ENCODE measurements around the gene STRBP.

The STRBP gene

DNA sequence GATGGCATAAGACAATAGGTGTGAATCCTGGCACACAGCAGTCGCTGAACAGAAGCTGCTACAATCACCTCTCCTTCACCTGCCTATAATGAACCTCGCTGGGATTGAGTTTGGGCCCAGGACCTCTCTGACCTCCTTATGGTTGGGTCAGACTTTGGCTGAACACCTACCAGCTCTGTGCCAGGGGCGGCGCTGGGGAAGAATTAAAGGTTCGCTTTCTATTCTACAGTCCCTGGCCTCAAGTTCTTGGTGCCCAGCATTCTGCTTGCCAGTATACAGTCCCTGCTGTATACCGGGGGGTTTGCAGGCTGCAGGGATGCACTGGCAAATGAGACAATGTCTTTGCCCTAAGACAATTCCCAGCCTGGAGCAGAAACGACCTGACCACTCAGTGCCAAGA, 895 bp upstream of the STRBP start:
- Histone ChIP-seq H3K27me3 (ENCODE audit: control insufficient read depth, insufficient read depth, low read length) (no peaks in the 10 kb centered on the region), H3K4me2 (ENCODE audit: low read length) (peak overlapping the region; percentile 96), H3K36me3 (ENCODE audit: control insufficient read depth, insufficient read depth, low read length) (no peaks in the 10 kb centered on the region), H3K9ac (no peak overlapping the region), H3K9me3 (ENCODE audit: control insufficient read depth, low read length) (no peaks in the 10 kb centered on the region), H2AFZ (peak overlapping the region; percentile 88), H3K79me2 (no peaks in the 10 kb centered on the region), H3K4me1 (peaks cover 2% of the 10 kb centered on the region), H3K4me3 (ENCODE audit: low read depth, low read length) (peak overlapping the region; percentile 53), H3K27ac (peak overlapping the region; percentile 86)
- TF ChIP-seq, protein P1, sequence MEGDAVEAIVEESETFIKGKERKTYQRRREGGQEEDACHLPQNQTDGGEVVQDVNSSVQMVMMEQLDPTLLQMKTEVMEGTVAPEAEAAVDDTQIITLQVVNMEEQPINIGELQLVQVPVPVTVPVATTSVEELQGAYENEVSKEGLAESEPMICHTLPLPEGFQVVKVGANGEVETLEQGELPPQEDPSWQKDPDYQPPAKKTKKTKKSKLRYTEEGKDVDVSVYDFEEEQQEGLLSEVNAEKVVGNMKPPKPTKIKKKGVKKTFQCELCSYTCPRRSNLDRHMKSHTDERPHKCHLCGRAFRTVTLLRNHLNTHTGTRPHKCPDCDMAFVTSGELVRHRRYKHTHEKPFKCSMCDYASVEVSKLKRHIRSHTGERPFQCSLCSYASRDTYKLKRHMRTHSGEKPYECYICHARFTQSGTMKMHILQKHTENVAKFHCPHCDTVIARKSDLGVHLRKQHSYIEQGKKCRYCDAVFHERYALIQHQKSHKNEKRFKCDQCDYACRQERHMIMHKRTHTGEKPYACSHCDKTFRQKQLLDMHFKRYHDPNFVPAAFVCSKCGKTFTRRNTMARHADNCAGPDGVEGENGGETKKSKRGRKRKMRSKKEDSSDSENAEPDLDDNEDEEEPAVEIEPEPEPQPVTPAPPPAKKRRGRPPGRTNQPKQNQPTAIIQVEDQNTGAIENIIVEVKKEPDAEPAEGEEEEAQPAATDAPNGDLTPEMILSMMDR (IDR thresholded peaks at IDR 0.05), result no peak

DNA sequence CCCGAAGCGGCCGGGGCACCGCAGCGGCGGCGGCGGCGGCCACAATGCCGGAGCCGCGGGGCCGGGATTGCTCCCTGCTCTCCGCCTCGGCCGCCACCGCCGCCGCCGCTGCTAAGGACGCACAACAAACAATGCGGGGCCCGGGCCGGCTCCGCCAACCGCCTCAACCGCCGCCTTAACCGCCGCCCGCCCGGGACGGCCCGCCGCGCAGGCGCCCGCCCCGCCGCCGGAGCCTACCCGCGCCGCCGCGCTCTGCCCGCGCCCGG, 254 bp downstream of the STRBP start:
- peak overlapping the region; percentile 77 for H3K4me3 ChIP-seq (ENCODE audit: low read depth, low read length)
- peak overlapping the region; percentile 72 for H3K9ac ChIP-seq
- TF ChIP-seq, protein P1 (IDR thresholded peaks at IDR 0.05), result no peak
- no peaks in the 10 kb centered on the region for H3K79me2 ChIP-seq
- peak overlapping the region; percentile 81 for H3K4me2 ChIP-seq (ENCODE audit: low read length)
- H3K4me1 ChIP-seq, result peaks cover 2% of the 10 kb centered on the region
- no peaks in the 10 kb centered on the region for H3K36me3 ChIP-seq (ENCODE audit: control insufficient read depth, insufficient read depth, low read length)
- peak overlapping the region; percentile 60 for H2AFZ ChIP-seq
- no peaks in the 10 kb centered on the region for H3K27me3 ChIP-seq (ENCODE audit: control insufficient read depth, insufficient read depth, low read length)
- peak overlapping the region; percentile 49 for H3K27ac ChIP-seq
- no peaks in the 10 kb centered on the region for H3K9me3 ChIP-seq (ENCODE audit: control insufficient read depth, low read length)

DNA sequence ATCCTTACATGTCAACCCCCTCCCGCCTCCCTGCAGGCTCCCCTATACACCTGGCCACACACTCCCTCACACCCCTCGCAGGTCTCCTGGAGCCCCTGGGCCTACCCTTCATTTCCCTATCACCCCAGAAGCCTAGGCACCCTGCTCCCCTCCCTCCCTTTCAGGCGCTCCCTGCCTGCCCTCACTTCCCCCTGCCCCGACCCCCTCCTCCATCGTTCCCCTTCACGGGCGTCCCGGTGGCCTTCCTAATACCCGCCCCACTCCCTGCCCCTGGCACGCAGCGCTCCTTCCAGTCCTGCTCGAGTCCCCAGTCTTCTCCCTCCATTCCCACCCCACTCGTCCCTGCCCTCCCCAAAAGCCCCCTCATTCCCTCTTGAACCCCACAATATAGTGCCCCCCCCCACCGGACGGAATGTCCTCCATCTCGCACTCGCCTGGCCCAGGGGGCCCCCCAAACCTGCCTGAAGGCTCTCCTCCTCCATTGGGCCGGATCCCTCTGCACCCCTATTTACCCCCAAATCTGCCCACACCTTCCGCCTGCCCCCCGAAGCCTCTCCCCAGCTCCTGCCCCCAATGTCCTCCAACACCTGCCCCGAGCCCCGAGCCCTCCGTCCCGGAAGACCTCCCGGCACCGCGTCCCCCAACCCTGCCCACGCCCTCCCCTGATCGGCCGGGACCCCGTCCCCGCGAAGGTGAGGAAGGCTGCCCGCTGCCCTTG, 746 bp downstream of the STRBP start:
- Histone ChIP-seq H3K27ac (peak overlapping the region; percentile 49), H2AFZ (peak overlapping the region; percentile 60), H3K9ac (peak overlapping the region; percentile 72), H3K9me3 (ENCODE audit: control insufficient read depth, low read length) (no peaks in the 10 kb centered on the region), H3K4me1 (peaks cover 2% of the 10 kb centered on the region), H3K4me3 (ENCODE audit: low read depth, low read length) (peak overlapping the region; percentile 77), H3K36me3 (ENCODE audit: control insufficient read depth, insufficient read depth, low read length) (no peaks in the 10 kb centered on the region), H3K79me2 (no peaks in the 10 kb centered on the region), H3K27me3 (ENCODE audit: control insufficient read depth, insufficient read depth, low read length) (no peaks in the 10 kb centered on the region), H3K4me2 (ENCODE audit: low read length) (peak overlapping the region; percentile 81)
- TF ChIP-seq, protein P1 (IDR thresholded peaks at IDR 0.05), result no peak

DNA sequence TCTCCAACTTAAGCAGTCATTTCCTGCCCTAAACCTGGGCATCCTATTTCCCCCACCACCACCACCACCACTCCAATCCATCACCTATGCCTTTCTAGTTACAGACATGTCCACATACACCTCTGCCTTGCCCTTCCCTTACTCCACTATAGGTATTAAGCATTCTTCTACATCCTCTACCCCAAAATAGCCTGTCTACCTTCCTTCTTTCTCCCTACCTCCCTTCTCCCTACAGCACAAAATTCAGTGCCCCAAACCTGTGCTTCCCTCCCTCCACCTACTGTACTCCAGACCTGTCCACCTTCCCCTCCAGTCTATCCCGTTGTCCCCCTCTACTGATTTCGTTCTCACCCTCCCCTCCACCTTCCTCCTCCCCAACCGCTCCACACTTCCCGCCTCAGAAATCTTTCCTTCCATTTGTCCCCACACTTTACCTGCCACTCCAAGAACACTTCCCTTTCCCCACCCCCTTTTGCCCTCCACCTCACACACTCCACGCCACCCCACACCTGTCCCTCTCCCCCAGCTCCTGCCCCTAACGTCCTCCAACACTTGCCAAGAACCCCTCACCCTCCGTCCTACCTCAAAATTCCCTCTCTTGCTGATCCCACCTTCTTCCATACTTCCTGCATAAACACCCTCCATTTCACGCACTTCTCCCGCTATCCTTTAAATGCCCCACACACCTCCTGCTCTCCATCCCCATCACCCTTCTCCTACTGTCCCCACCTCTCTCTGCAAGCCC, 1.6 kb downstream of the STRBP start:
- H3K9ac ChIP-seq, result no peak overlapping the region
- peaks cover 2% of the 10 kb centered on the region for H3K4me1 ChIP-seq
- no peaks in the 10 kb centered on the region for H3K36me3 ChIP-seq (ENCODE audit: control insufficient read depth, insufficient read depth, low read length)
- no peaks in the 10 kb centered on the region for H3K9me3 ChIP-seq (ENCODE audit: control insufficient read depth, low read length)
- H3K27me3 ChIP-seq (ENCODE audit: control insufficient read depth, insufficient read depth, low read length), result no peaks in the 10 kb centered on the region
- H2AFZ ChIP-seq, result no peak overlapping the region
- TF ChIP-seq, protein P1 (IDR thresholded peaks at IDR 0.05), result no peak
- peak overlapping the region; percentile 81 for H3K4me2 ChIP-seq (ENCODE audit: low read length)
- no peaks in the 10 kb centered on the region for H3K79me2 ChIP-seq
- peak overlapping the region; percentile 77 for H3K4me3 ChIP-seq (ENCODE audit: low read depth, low read length)
- H3K27ac ChIP-seq, result no peak overlapping the region

Data from parathyroid adenoma (tissue), 2 donors.